SKM-1 treated with dmso at 0.1 percent for 144 hours (cell line): ENCODE measurements around the gene ZNF35.
"Not testable (repeated sequence)": the region's sequence is repeated elsewhere in the genome, so short reads cannot be mapped to it uniquely, and the experiment has no call there.

Experiments
- DNase-seq: peaks from one replicate; lab custom pipeline; 2025; ENCODE audit not compliant: unreplicated experiment; lab: John Stamatoyannopoulos, UW

Gene ZNF35

GRCh38 chr3:44648564-44649229 lies at the start of gene ZNF35:
Gene ZNF35, plus strand, starts transcription at chr3:44648732. Its CDS starts 2,336 bp downstream, at chr3:44651068.
- peak; percentile 79 for DNase-seq

DNA sequence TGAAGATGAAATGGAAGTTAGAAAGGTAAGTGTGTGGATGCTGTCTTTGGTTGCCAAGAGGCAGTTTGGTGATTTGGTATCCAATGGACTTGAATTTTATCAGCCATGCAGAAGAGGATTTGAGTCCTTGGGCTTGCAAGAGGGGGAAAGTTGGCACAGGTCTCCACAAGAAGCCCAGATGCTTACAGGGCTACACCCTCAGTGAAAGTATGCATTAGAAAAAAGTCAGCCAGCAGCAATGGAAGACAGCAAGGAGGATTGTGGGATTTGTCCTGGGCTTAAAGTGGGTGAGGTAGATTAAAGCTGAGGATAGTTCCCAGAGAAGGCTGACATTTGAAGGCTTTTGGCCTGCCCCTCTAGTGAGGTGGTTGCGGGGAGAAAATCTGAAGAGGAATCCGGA lies 46.8 kb upstream of the ZNF35 start:
- no peak for DNase-seq

GRCh38 chr3:44612678-44613077 lies 35.9 kb upstream of the ZNF35 start:
- no peak for DNase-seq

- peak; percentile 64 for DNase-seq
Measured at GRCh38 chr3:44624749-44625480, 23.6 kb upstream of the ZNF35 start, which contains the start of gene ZNF197. Gene ZNF197, plus strand, starts transcription at chr3:44625036. Its CDS starts 4,119 bp downstream, at chr3:44629155.

- no peak for DNase-seq
Measured at GRCh38 chr3:44628716-44629115, 19.8 kb upstream of the ZNF35 start.

DNA sequence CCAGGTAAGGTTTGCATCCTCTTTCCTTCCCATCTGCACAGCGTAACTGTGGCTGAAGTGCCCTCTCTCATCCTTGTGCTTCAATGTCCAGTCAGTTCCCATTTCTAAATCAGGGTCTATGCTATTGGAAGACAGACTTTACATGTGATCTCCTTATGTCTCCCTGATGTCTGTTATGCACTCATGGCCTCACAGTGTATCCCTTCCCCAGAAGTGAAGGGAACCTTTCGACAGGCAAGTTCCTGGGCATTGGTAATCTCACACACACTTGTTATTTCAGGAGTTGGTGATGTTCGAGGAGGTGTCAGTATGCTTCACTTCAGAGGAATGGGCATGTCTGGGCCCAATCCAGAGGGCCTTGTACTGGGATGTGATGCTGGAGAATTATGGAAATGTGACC lies 16.3 kb upstream of the ZNF35 start:
- DNase-seq = no peak

GRCh38 chr3:44642337-44642736 lies 6.2 kb upstream of the ZNF35 start:
- no peak for DNase-seq

DNA sequence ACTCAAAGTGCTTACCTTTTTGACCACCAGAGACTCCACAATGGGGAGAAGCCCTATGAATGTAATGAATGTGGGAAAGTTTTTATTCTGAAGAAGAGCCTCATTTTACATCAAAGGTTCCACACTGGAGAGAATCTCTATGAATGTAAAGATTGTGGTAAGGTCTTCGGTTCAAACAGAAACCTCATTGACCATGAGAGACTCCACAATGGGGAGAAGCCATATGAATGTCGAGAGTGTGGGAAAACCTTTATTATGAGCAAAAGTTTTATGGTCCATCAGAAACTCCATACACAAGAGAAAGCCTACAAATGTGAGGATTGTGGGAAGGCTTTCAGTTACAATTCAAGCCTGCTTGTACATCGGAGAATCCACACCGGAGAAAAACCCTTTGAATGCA lies 5.5 kb upstream of the ZNF35 start:
- no peak for DNase-seq

DNA sequence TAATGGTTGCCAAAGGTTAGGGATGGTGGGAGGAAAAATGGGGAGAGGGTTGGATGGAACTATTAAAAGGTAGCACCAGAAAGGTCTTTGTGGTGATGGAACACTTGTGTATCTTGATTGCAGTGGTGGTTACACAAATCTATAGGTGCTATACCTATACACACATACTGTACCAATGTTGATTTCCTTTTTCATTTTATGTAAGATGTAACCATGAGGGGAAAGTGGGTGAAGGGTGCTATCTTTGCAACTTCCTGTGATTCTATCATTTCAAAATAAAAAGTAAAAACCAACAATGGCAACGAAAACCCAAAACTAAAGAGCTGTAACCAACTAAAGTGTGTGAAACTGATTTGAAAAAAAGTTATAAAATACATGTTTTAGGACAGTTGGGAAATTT lies 761 bp upstream of the ZNF35 start:
- DNase-seq = no peak

DNA sequence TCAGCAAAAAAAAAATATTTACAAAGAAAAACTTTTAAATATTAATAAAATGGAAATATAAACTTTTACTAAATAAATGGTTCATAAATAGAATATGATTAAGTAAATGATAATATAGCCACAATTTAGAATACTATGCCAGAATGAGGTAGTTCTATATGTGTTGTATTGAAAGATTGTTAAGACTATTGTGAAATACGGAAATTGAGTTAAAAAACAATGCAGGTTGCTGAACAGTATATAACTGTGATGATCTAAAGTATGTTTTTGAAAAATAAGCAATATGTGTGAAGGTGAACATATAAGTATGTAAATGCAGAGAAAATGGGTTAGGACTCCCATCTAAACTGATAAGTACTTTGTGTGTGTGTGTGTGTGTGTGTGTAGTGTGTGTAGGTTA lies 1.2 kb downstream of the ZNF35 start:
- no peak for DNase-seq

- DNase-seq = no peak
Measured at GRCh38 chr3:44654039-44654438, 5.5 kb downstream of the ZNF35 start.

DNA sequence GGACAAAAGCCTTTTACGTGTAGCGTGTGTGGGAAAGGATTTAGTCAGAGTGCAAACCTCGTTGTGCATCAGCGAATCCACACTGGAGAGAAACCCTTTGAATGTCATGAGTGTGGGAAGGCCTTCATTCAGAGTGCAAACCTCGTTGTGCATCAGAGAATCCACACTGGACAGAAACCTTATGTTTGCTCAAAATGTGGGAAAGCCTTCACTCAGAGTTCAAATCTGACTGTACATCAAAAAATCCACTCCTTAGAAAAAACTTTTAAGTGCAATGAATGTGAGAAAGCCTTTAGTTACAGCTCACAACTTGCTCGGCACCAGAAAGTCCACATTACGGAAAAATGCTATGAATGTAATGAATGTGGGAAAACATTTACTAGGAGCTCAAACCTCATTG lies 10.5 kb downstream of the ZNF35 start:
- no peak for DNase-seq

DNA sequence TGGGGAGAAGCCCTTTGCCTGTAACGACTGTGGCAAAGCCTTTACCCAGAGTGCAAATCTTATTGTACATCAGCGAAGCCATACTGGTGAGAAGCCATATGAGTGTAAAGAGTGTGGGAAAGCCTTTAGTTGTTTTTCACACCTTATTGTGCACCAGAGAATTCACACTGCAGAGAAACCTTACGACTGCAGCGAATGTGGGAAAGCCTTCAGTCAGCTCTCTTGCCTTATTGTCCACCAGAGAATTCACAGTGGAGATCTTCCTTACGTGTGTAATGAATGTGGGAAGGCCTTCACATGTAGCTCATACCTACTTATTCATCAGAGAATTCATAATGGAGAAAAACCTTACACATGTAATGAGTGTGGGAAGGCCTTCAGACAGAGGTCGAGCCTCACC lies 10.9 kb downstream of the ZNF35 start:
- DNase-seq = no peak

DNA sequence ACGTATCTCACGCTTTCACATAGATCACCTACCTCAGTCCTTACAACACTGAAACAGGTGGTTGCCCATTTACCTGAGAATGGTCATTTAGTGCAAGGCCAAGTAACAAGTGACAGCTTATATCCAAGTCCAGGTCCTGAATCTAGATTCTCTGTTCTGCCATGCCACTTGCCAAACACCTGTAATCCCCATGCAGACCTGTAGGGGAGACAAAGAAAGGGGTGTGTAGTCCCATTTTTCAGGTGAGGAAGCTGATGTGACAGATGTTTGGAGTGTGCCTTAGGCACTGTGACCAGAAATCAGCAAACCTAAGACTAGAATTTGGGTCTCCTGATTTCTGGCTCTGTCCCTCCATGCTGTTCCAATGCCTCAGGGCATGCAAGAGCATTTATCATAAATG lies 12.7 kb downstream of the ZNF35 start:
- no peak for DNase-seq

- DNase-seq = no peak
Measured at GRCh38 chr3:44665173-44665572, 16.6 kb downstream of the ZNF35 start.

DNA sequence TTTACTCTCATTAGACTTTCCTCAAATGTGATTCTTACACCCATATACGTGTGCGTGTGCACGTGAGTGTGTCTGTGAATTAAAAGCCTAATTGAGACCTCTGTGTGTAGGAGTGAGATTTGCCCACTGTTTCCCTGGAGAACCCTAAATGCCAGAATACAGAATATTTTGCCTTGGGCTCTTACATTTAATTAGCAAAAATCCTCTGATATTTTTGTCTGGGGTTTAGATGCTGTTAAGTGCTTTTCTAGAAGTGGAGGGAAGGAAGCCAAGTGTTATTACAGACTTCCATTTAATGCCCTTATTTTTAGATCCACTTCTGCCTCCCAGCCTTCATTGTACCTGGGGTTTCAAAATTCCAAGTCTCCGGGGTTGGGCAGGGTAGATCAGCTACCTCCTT lies 17.8 kb downstream of the ZNF35 start:
- DNase-seq = no peak

GRCh38 chr3:44669760-44670159 lies 21.2 kb downstream of the ZNF35 start:
- DNase-seq = no peak

DNA sequence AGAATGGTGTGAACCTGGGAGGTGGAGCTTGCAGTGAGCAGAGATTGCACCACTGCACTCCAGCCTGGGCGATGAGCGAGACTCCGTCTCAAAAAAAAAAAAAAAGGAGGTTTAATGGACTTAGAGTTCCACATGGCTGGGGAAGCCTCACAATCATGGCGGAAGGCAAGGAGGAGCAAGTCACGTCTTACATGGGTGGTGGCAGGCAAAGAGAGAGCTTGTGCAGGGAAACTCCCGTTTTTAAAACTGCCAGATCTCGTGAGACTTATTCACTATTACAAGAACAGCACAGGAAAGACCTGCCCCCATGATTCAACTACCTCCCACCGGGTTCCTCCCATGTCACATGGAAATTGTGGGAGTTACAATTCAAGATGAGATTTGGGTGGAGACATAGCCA lies 24.9 kb downstream of the ZNF35 start:
- not testable (repeated sequence) for DNase-seq

GRCh38 chr3:44674211-44674610 lies 25.7 kb downstream of the ZNF35 start:
- no peak for DNase-seq

- DNase-seq = no peak
Measured at GRCh38 chr3:44678480-44679116, 30.1 kb downstream of the ZNF35 start.

GRCh38 chr3:44680921-44681455 lies 32.5 kb downstream of the ZNF35 start:
- no peak for DNase-seq
